OCI-LY7 (cell line): ENCODE data around the gene GALNT12.

ENCODE experiments used
- EZH2phosphoT487 ChIP-seq: fragments of 200-600 bp; sonication (generic); IDR thresholded peaks from 2 replicates; pipeline ENCODE4 v1.6.1; 2018; ENCODE audit warnings: low read depth, borderline replicate concordance, mild to moderate bottlenecking, mixed run types, antibody characterized with exemption, low read length, moderate library complexity, mixed read lengths
- TF ChIP-seq, protein P1 (sequence below): fragments of 200-600 bp; sonication (generic); conservative IDR thresholded peaks from 2 replicates; pipeline ENCODE4 v1.5.1; 2014; ENCODE audit warnings: mild to moderate bottlenecking, antibody characterized with exemption, low read length, moderate library complexity, mixed read lengths

DNA sequence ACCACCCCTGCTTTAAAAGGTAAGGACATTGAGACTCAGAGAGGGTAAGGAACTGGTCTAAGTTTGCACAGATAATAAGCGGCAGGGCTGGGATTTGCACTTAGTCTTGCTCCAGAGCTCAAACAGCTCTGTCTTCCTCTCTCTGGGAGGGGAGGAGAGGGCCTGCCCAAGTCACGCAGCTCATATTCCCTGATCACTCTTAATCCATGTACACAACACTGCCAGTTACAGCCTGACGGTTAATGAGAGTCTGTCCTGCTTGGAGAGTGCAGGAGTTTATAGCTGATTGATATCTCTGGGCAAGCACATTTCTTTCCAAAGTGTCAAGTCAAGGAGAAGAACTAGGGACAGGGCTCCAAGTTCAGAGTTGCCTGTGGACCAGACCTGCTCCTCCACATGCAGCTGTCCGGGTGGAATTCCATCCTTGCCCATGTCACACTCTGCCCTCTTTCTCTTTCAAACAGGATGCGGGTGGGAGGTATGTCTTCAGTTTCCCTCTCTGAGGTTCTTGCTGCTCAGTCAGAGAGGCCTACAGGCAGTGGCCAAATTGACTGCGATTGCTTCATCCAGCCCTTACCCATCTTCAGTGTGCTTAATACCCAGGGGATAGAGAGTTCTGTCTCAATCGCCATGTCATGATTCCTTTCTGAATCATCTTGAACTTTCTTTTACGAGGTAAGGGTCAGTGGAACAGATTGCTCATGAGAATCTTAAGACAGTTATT, 54.5 kb downstream of the GALNT12 start:
- TF ChIP-seq, protein P1, sequence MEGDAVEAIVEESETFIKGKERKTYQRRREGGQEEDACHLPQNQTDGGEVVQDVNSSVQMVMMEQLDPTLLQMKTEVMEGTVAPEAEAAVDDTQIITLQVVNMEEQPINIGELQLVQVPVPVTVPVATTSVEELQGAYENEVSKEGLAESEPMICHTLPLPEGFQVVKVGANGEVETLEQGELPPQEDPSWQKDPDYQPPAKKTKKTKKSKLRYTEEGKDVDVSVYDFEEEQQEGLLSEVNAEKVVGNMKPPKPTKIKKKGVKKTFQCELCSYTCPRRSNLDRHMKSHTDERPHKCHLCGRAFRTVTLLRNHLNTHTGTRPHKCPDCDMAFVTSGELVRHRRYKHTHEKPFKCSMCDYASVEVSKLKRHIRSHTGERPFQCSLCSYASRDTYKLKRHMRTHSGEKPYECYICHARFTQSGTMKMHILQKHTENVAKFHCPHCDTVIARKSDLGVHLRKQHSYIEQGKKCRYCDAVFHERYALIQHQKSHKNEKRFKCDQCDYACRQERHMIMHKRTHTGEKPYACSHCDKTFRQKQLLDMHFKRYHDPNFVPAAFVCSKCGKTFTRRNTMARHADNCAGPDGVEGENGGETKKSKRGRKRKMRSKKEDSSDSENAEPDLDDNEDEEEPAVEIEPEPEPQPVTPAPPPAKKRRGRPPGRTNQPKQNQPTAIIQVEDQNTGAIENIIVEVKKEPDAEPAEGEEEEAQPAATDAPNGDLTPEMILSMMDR, result no peak
- no peak for TF ChIP-seq EZH2phosphoT487
